SH-SY5Y (cell line): Measurements from ENCODE around the gene FCHSD2.

Experiments used
- GATA2 ChIP-seq: IDR thresholded peaks from 2 replicates; pipeline ENCODE4 v1.6.1; 2011; ENCODE audit warnings: mild to moderate bottlenecking, low read depth, low read length
- GATA3 ChIP-seq: IDR thresholded peaks from 2 replicates; pipeline ENCODE4 v1.6.1; 2011; ENCODE audit warnings: low read depth, mild to moderate bottlenecking, low read length, moderate library complexity

The FCHSD2 gene

DNA sequence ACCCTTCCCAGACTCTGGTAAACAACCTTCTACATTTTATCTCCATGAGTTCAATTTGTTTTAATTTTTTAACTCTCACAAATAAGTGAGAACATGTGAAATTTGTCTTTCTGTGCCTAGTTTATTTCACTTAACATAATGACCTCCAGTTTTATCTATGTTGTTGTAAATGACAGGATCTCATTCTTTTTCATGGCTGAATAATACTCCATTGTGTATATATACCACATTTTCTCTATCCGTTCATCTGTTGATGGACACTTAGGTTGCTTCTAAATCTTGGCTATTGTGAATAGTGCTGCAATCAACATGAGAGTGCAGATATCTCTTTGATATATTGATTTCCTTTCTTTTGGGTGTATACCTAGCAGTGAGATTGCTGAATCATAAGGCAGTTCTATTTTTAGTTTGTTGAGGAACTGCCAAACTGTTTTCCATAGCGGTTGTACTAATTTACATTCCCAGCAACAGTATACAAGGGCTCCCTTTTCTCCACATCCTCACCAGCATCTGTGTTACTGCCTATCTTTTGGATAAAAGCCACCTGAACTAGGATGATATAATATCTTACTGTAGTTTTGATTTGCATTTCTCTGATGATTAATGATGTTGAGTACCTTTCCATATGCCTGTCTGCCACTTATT, 234.0 kb downstream of the FCHSD2 start:
- TF ChIP-seq GATA3: no peak
- TF ChIP-seq GATA2: no peak

DNA sequence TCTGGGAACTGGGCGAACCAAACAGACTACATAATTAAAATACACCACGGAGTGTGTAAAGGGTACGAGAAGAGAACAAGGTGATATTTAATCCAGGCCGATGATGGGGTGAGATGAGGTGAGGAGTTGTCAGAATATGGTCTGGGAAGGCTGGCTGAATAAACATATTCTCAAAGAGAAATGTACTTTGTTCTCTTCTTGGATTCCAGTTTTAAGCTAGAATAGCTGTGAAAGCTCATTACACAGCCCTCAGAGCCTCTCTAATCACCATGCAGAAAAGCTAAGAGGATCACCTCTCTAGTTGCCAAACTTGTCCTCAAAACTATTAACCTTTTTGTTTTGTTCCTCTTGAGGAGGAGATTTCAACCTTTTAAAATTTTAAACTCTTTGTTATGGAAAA, 238.1 kb downstream of the FCHSD2 start:
- TF ChIP-seq GATA2: no peak
- no peak for TF ChIP-seq GATA3

DNA sequence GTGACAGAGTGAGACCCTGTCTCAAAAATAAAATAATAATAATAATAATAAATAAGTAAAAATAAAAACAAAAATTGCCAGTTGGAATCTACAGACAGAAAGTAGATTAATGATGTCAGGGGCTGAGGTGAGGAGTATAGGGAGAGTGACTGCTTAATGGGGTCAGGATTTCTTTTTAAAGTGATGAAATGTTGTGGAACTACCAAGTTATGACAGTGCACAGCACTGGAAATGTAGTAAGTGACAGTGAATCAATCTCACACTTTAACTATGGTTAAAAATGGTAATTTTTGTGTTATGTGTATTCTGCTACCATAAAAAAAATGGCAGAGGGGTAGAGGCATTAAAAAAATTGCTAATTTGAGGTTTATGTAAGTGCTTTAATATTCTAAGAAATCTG, 240.7 kb downstream of the FCHSD2 start:
- no peak for TF ChIP-seq GATA3
- TF ChIP-seq GATA2: no peak

DNA sequence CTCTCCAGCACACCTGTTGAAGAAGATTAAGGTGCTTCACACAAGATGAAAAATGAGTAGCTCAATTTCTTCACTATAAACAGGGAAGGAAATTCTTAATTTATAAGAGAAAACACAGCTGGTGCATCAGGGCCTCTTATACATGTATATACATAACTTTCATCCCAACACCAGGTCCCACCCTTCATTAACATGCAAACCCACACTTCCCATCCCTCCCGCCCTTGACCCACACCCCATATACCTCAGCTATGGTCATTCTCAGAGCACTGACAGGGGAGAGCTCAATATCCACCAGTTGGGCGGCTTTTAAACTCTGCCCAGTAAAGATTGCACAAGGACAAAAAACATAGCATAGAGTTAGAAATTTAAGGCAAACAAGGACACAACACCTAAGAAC, 242.1 kb downstream of the FCHSD2 start:
- no peak for TF ChIP-seq GATA2
- TF ChIP-seq GATA3: no peak

DNA sequence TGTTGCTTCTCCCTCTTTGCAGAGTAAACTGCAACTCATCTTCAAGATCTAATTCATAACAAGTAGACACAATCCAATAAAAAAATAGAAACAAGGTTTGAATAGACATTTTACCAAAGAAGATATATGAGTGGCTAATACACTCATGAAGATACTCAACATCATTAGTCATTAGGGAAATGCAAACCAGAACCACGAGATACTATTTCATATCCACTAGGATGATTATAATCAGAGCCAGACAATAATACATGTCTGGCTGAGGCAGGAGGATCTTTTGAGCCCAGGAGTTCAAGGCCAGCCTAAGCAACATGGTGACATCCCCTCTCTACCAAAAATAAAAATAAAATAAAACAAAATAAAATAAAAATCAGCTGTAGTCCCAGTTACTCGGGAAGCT, 242.9 kb downstream of the FCHSD2 start:
- TF ChIP-seq GATA3 (no peak), GATA2 (no peak)

DNA sequence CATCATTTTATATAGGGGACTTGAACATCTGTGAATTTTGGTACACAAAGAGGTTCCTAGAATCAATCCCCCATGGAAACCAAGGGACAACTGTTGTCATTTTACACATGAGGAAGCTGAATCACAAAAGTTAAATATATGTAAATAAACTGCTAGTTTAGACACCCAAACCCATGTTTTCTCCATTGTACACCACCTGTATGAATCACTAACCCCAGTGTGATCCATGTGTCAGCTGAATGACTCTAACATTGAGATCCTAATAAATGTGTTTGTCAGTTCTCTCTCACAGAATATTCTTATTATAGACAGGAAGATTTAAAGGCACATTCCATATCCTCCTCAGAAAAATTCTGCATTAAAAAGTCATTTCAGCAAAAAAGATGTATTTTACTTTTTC, 244.6 kb downstream of the FCHSD2 start:
- TF ChIP-seq GATA2: no peak
- no peak for TF ChIP-seq GATA3

DNA sequence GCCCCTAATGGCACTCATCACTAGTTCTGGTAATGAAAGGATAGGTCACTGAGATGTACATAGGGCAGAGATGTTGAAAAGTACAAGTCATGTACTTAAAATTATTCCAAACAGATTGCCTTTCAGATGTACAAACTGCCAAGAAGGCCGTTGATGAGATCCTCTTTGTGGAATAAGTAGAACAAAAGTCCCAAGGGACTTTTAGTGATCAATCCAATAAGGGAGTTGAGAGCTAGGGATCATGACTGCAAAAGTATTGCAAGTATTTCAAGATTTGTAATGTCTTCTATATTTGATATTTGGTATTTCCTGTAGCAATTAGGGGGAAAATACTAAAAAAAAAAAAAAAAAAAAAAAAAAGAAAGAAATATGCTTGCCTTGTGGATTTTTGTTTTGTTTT, 245.7 kb downstream of the FCHSD2 start:
- TF ChIP-seq GATA2: no peak
- TF ChIP-seq GATA3: no peak

DNA sequence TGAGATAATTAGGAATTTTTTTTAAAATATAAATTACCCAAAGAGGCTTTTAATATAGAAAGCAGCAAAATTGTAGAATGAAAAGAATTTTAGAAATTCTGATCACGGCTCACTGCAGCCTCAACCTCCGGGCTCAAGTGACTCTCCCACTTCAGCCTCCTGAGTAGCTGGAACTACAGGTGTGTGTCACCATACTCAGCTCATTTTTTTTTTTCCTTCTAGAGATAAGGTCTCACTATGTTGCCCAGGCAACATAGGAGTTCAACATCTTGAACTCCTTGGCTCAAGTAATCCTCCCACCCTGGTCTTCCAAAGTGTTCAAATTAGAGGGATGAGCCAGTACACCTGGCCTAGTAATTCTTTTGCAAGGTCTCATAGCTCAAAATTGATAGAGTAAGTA, 251.2 kb downstream of the FCHSD2 start:
- TF ChIP-seq GATA2 (no peak), GATA3 (no peak)

DNA sequence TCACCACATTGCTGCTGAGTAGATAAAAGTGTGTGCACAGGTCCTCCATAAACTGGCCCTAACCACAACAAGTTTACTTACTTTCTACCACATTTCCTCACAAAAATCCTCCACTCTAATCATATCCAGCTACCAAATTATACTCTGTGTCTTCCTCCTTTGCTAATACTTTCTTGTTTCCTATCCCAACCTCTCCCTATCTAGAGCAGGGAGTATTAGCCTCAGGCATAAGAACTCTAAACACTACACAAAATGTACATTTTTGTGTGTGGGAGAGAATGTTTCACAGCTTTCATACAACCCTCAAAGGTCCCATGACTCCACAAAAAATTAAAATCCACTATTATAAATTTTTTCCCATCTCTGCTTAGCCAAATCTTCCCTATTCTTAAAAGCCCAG, 255.5 kb downstream of the FCHSD2 start:
- TF ChIP-seq GATA2: no peak
- no peak for TF ChIP-seq GATA3

DNA sequence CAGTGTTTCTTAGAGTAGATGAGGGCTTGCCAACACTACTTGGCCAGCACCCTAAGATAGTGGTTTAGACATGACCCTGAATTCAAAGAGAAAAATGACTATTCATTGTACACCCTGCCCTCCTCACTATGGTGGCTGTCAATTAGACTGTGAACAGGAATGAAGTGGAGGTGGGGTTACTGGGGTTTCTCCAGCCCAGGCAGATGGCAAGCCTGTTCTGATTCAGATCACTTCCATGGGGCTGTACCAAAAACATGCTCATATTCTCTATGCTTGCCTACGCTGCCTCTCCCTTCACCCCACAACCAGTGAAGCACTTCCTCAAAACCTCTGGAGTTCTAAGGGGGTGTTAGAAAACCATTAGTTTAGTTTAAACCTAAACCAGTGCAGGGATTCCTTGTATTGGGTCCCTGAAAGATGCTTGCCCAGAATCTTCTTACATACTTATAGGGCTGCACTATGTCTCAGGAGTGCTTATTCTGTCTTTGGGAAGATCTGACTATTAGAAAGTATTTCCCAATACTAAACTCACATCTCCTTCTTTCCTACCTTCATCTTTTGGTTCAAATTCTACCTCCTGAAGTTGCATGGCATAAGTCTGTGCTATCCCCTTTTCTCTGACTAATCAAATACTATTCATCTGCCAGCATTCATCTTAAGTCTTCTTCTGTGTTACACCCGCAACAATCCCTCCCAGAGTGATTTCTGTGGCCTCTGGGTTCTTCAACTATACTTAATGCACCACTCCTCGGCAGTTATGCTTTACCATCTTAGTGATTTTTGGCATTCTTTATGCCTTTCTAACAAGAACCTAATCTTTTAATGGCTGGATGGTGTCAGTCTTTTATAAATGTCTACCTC, 256.1 kb downstream of the FCHSD2 start:
- TF ChIP-seq GATA3: no peak

DNA sequence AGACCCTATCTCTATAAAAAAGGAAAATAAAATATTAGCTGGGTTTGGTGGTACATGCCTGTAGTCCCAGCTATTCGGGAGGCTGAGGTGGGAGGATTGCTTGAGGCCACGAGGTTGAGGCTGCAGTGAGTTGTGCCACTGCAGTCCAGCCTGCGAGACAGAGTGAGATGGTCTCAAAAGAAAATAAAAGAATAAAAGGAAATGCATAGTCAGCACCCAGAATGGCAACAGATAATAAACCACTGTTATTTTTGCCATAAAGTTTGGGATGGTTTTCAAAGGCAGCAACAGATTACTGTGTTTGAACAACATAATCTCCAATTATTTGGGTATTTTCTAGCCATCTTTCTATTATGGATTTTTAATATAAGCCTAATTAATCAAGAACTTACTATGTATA, 266.0 kb downstream of the FCHSD2 start:
- TF ChIP-seq GATA3: no peak
- TF ChIP-seq GATA2: no peak

DNA sequence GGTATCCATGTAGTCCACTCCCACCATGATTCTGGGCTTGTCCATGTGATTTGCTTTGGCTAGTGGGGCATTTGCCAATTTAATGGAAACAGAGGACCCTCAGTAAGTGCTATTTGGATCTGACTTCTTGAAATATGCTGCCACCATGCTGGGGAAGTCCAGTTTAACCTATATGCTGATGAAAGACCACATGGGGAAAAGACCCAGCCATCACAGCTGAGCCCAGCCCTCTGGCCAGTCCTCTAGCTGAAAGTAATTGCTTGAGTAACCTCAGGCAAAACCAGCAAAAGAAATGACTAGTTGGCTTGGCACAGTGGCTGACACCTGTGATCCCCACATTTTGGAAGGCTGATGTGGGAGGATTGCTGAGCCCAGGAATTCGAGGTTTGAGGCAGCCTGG, 266.4 kb downstream of the FCHSD2 start:
- TF ChIP-seq GATA3 (no peak), GATA2 (no peak)

DNA sequence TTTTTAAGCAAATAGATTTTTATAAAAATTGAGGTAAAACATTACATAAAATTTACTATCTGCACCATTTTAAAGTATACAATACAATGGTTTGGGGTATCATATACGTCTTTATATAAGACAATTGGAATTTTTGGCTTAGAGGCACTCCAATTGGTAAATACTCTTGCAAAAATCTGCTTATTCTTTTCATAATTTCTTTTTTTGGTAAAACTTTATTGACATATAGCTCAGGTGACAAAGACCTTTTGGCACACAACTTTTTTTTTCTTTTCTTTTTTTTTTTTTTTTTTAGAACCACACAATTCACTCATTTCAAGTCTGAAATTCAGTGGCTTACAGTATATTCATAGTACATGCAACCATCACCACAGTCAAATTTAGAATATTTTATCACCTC, 270.1 kb downstream of the FCHSD2 start:
- no peak for TF ChIP-seq GATA2
- TF ChIP-seq GATA3: no peak

DNA sequence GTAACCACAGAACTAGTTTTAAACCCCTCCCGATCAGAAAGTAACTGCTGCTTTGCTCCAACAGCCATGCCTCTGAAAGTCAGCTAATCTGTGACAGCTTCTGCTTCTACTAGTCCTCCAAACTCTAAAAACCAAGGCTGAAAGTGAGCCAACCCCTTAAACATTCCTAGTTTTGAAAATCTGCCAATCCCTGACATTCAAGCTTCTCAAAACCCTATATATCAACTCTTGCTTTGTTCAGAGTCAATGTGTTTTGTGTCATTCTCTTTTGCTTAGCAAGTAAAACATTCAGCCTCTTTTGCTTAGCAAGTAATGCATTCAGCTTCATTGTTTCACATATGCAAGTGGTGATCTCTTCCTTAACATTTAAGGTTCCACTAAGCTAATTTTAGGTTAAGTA, 271.0 kb downstream of the FCHSD2 start:
- TF ChIP-seq GATA3: no peak

DNA sequence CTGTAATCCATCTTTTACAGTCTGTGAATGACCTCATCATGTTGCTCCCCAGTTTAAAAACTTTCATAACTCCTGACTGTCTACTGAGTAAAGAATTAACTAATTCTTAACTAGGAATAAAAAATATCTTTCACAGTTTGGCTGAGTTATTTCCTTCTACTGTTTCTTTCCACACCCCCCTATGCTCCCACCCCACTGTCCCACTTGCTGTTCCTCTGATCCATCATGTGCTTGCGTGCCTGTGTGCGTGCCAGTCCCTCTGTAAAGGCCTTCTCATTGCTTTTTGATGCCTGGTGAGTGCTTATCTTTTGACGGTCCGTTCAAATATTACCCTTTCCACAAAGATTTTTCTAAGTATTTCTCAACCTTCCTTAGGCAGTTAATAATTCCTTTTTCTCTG, 272.3 kb downstream of the FCHSD2 start:
- TF ChIP-seq GATA2 (no peak), GATA3 (no peak)
